Loucy (cell line): ENCODE data around the gene RAB10.

Source experiments
- EZH2phosphoT487 ChIP-seq: fragments of 200-600 bp; IDR thresholded peaks from 2 replicates; pipeline ENCODE4 v1.6.1; 2018; ENCODE audit warnings: antibody characterized with exemption, mild to moderate bottlenecking, moderate library complexity, borderline replicate concordance
- TF ChIP-seq, protein P1 (sequence below): fragments of 200-600 bp; sonication (generic); conservative IDR thresholded peaks from 2 replicates; pipeline ENCODE4 v1.5.1; 2014; ENCODE audit warnings: mild to moderate bottlenecking, antibody characterized with exemption, low read length

GRCh38 chr2:26048791-26049190 is 14.9 kb downstream of the RAB10 start:
- TF ChIP-seq, protein P1, sequence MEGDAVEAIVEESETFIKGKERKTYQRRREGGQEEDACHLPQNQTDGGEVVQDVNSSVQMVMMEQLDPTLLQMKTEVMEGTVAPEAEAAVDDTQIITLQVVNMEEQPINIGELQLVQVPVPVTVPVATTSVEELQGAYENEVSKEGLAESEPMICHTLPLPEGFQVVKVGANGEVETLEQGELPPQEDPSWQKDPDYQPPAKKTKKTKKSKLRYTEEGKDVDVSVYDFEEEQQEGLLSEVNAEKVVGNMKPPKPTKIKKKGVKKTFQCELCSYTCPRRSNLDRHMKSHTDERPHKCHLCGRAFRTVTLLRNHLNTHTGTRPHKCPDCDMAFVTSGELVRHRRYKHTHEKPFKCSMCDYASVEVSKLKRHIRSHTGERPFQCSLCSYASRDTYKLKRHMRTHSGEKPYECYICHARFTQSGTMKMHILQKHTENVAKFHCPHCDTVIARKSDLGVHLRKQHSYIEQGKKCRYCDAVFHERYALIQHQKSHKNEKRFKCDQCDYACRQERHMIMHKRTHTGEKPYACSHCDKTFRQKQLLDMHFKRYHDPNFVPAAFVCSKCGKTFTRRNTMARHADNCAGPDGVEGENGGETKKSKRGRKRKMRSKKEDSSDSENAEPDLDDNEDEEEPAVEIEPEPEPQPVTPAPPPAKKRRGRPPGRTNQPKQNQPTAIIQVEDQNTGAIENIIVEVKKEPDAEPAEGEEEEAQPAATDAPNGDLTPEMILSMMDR = no peak
- TF ChIP-seq EZH2phosphoT487 = no peak
